ENCODE measurements around the gene OR10H3.
"Not testable (repeated sequence)": the region's sequence is repeated elsewhere in the genome, so short reads cannot be mapped to it uniquely, and the experiment has no call there.

The OR10H3 gene

GRCh38 chr19:15779756-15780476 is 42.1 kb downstream of the OR10H3 start:
- DNase-seq (ENCODE audit: low spot score), result no peak

DNA sequence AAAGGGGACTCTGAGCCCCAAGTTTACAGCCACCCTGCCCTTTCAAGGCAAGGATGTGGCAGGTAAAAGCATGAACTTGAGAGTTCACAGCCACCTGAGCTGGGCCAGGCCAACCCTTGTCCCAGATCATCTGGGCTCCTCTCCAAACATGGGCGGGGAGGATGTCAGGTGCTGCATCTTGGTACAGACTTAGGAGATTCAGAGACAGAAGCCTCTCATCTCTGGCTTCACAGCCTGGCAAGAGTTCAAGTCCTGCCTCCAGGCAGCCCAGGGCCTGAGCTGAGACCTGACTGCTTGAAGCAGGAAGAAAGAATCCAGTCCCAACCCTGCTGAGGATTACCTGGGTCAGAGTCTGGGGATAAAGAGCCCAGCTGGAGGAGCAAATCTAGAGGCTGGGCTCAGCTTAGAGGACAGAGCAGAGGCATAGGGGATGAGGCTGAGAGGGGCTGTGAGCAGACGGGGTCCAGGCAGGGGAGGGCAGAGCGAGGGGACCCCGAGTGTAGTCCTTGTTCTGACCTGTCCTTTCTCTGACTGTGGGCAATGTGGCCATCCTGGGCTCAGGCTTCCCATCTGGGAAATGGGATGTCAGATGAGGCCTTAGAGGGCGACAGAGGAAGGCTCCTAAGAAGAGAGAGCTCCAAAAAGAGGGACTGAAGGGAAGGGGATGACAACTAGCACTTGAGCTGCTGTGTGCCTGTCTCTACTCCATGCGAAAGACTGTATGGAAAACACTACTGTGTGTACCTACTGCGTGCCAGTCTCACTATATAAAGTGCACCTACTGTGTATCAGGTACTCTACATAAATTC is 43.0 kb downstream of the OR10H3 start:
- DNase-seq (ENCODE audit: low spot score), result no peak

GRCh38 chr19:15781661-15782060 is 43.9 kb downstream of the OR10H3 start:
- no peak for DNase-seq (ENCODE audit: low spot score)

DNA sequence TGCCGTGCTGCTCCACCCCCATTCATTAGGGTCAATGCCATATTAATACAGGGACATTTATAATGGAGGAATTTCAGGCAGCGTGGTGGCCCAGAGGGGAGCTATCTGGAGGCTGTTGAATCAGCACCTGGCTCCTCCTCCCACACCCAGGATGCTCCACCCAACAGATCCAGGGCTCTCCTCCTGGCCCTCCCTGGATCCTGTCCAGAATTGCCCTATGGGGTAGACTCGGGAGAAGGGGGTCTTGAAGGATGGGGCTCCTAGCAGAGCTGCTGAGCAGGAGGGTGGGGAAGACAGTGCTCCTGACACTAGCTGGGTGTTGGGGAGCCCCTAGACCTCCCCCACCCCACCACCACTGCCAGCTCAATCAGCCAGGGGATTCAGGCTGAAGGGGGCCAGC is 44.4 kb downstream of the OR10H3 start:
- DNase-seq (ENCODE audit: low spot score), result no peak

DNA sequence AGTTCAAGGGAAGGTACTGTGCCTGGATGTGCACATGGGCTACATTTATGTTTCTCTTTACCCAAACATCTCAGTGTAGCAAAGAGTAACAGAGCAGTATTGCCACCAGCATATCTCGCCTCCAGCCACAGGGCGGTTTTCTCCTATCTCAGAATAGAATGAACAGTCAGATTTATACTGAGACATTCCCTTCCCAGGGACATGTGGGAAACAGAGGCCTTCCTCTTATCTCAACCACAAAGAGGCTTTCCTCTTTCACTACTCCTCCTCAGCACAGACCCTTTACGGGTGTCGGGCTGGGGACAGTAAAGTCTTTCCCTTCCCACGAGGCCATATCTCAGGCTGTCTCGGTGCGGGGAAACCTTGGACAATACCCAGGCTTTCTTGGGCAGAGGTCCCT is 45.1 kb downstream of the OR10H3 start:
- not testable (repeated sequence) for DNase-seq (ENCODE audit: low spot score)

- no peak for DNase-seq (ENCODE audit: low spot score)
These were observed 49.9 kb downstream of the OR10H3 start, which contains the start of gene OR10H5 for GRCh38 chr19:15787611-15788155. OR10H5 (plus strand) TSS chr19:15787661; CDS start chr19:15794049, 6,388 bp downstream.

GRCh38 chr19:15788594-15789270 is 50.9 kb downstream of the OR10H3 start:
- no peak for DNase-seq (ENCODE audit: low spot score)

DNA sequence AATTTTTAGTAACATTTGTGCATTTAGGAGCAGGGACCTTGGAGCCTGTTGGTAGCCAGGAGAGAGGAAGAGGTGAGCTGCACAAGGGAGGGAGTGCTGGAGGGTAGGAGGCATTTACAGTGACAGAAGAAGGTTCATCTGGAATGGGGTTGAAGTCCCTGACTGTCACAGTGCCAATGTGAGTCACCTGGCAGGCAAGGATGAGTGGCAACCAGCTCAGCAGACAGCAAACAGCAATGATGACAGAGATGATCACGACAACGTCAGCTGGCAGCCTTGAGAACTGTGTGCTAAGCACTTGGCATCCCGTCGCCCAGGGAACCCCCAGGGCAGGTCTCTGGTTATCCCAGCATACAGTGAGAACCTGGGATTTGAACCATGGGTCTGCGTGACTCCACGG is 52.3 kb downstream of the OR10H3 start:
- no peak for DNase-seq (ENCODE audit: low spot score)

Measured in hematopoietic multipotent progenitor cell treated with erythropoietin and hydrocortisone succinate and interleukin-3 and kit ligand, for 17 days (in vitro differentiated cells).